Stimulated activated naive B cell treated with anti-CD40 and anti-IgM and Interleukin-4, amounts not matched to agents 10 μg/mL and 1 μg/mL and 100 μg/mL, for 72 hours (primary cell): ENCODE data around the gene RB1.

Experiments
- ATAC-seq, 2 donors: fragments of 150-1000 bp; cut with Tn5 transposase; replicated peaks; 2 replicates each; pipeline ENCODE4 v1.10.0; 2021; ENCODE audit warnings: moderate library complexity in 1 of 2
- DNase-seq: peaks from one replicate; pipeline ENCODE4 v3.0.0; 2021
- H3K27ac Mint-ChIP-seq: one replicate; pipeline ENCODE4 v1.8.0; 2022; ENCODE audit warnings: mild to moderate bottlenecking, mixed read lengths
- H3K27me3 Mint-ChIP-seq, 2 donors: one replicate each; pipeline ENCODE4 v1.8.0; 2022; ENCODE audit warnings: mixed read lengths in 2 of 2
- H3K36me3 Mint-ChIP-seq, 2 donors: one replicate each; pipeline ENCODE4 v1.8.0; 2022; ENCODE audit warnings: mixed read lengths in 2 of 2, mild to moderate bottlenecking in 1 of 2
- H3K4me1 Mint-ChIP-seq, 2 donors: one replicate each; pipeline ENCODE4 v1.8.0; 2022; ENCODE audit warnings: mixed read lengths in 2 of 2, mild to moderate bottlenecking in 1 of 2
- H3K4me3 Mint-ChIP-seq, 2 donors: one replicate each; pipeline ENCODE4 v1.8.0; 2022; ENCODE audit warnings: mild to moderate bottlenecking in 2 of 2, mixed read lengths in 2 of 2, moderate library complexity in 1 of 2
- H3K9me3 Mint-ChIP-seq, 2 donors: one replicate each; pipeline ENCODE4 v1.8.0; 2022; ENCODE audit warnings: mixed read lengths in 2 of 2, mild to moderate bottlenecking in 1 of 2

Gene RB1

DNA sequence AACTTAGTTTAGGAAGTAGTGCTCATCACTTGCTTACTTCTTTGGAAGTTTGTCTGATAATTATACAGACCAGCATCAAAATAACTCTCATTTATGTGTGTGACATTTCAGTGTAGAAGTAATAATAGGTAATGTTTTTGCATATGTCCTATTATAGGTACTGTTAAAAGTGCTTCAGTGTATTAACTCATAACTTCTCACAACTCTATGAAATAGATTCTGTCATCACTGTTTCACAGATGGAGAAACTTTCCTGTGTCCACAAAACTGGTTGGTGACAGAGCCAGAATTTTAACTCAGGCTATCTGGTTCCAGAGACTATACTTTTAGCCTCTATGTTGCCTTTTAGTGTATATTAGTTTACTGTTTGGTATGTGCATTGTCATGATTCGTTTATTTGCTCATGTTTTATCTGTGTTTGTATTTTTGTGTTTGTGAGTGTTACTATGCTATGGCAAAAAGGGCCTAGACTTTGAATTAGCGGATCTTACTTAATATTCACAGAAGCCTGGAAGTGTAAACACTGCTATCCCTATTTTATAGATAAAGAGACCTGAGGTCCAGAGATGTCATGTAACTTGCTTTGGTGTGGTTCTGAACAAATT lies 96.6 kb downstream of the RB1 start:
- Mint-ChIP-seq H3K36me3 (peaks cover 34 to 42% of the 10 kb centered on the region in 2 donors), H3K4me3 (no peak overlapping the region), H3K9me3 (peaks cover 6 to 12% of the 10 kb centered on the region in 2 donors), H3K27ac (peak overlapping the region; percentile 49), H3K4me1 (peaks cover 18 to 24% of the 10 kb centered on the region in 2 donors), H3K27me3 (no peaks in the 10 kb centered on the region)
- DNase-seq: no peak
- ATAC-seq: no peak

DNA sequence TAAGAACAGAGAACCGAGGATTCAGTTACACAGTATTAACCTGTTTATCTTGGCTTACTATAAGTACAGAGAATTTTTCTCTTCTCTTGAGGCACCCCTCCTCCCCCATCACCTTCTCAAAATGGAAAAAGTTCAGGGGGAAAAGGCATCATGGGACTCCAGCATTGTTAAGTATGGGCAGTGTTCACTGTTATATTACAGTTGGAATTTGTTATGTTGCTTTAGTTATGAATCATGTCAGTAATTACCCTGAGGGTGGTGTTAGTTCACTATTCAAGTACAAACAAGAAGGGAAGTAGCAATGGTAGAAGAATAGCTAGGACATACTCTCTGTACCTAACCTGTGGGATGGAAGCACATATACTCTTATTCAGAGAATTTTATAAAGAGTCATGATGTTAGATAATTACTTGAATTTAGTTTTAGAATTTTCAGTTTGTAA lies 97.3 kb downstream of the RB1 start:
- ATAC-seq (peak; percentile 60 to 61), DNase-seq (no peak)
- Mint-ChIP-seq H3K4me3 (no peak overlapping the region), H3K36me3 (peaks cover 28 to 37% of the 10 kb centered on the region in 2 donors), H3K4me1 (peaks cover 17 to 24% of the 10 kb centered on the region in 2 donors), H3K9me3 (peaks cover 0 to 6% of the 10 kb centered on the region in 2 donors), H3K27ac (no peak overlapping the region), H3K27me3 (no peaks in the 10 kb centered on the region)

DNA sequence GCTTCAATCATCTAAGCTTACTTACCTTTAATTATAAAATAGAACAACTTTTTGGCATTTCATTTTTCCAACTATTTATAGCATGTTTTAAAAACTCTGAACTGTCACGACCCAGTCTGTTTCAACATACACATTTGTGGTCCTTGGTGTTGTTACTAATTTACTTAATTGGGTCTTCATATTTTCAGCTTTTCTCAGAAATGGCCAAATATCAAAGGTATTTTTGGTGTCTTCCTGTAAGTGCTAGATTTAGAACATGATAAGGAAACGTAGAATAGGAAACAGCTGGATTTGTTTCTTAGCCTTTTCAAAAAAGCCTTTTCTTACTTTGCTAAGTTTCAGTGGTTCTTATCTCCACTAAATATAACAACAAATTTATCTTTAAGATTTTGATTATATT lies 97.9 kb downstream of the RB1 start:
- no peak overlapping the region for H3K27ac Mint-ChIP-seq
- DNase-seq: no peak
- no peaks in the 10 kb centered on the region for H3K27me3 Mint-ChIP-seq
- H3K4me1 Mint-ChIP-seq: peaks cover 20 to 24% of the 10 kb centered on the region in 2 donors
- peaks cover 26 to 37% of the 10 kb centered on the region in 2 donors for H3K36me3 Mint-ChIP-seq
- ATAC-seq: no peak
- H3K9me3 Mint-ChIP-seq: peaks cover 0 to 2% of the 10 kb centered on the region in 2 donors
- no peak overlapping the region for H3K4me3 Mint-ChIP-seq

DNA sequence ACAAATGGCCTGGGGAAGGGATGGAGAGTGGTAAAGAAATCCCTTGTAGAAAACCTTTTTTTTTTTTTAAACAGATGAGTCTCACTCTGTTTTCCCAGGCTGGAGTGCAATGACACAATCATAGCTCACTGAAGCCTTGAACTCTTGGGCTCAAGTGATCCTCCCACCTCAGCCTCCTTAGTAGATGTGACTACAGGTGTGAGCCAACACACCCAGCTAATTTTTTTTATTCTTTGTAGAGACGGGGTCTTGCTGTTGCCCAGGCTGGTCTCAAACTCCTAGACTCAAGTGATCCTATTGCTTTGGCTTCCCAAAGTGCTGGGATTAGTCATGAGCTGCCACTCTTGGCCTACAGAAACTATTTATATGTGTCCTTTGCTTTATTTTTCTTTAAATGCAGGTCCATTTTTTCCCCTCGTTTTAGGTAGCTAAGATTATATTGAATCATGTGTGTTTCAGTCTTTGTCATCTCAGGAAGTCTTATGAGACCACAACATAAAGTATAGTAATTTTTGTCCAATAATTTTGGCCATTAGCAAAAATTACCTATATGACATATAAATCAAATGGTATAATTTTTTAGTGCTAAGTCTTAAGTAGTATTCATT lies 98.9 kb downstream of the RB1 start:
- Mint-ChIP-seq H3K4me3 (no peak overlapping the region), H3K36me3 (peaks cover 19 to 35% of the 10 kb centered on the region in 2 donors), H3K27me3 (no peaks in the 10 kb centered on the region), H3K27ac (no peak overlapping the region), H3K9me3 (no peaks in the 10 kb centered on the region), H3K4me1 (peaks cover 20 to 24% of the 10 kb centered on the region in 2 donors)
- ATAC-seq (peak; percentile 33 to 58), DNase-seq (no peak)

DNA sequence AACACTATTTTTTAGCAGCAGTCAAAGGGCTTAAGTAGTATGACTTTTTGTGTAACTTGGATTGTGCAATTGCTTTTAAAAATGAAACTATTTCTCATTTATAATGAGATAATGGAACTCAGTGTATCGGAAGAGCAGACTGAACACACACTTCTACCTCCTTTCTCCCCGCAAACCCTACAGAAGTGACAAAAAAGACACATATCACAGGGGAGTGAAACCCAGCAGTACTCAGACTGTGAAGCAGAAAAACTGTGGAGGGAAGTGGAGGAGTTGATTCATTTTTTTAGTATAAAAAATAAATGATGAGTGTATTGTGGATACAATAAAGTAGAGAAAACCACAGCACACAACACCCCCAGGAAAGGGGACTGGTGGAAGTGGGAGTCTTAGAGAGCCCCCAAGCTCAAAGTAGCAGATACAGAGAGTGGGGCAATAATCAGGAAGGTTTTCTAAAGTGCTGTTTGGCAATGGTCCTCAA lies 99.6 kb downstream of the RB1 start:
- Mint-ChIP-seq H3K9me3 (no peaks in the 10 kb centered on the region), H3K27ac (peak overlapping the region; percentile 9), H3K4me3 (no peak overlapping the region), H3K4me1 (peaks cover 20 to 23% of the 10 kb centered on the region in 2 donors), H3K36me3 (peaks cover 19 to 35% of the 10 kb centered on the region in 2 donors), H3K27me3 (no peaks in the 10 kb centered on the region)
- ATAC-seq: peak; percentile 54 to 80
- no peak for DNase-seq

DNA sequence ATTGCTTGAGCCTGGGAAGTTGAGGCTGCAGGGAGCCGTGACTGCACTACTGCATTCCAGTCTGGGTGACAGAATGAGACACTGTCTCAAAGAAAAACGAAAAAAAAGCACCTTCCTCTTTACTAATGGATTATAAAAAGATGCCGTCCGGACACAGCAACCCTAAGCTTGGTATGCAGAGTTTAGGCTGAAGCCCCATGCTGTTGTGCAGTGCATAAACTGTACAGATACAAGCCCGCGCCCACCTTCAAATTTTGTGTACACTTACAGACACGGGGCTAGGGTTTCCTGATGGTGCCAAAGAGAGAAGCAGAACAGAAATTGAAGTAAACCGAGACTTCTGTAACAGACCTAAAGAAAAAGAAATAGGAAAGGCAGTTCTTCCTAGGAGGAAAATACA lies 100.4 kb downstream of the RB1 start:
- H3K27me3 Mint-ChIP-seq: no peaks in the 10 kb centered on the region
- no peak overlapping the region for H3K27ac Mint-ChIP-seq
- peaks cover 18 to 39% of the 10 kb centered on the region in 2 donors for H3K36me3 Mint-ChIP-seq
- ATAC-seq (no peak), DNase-seq (no peak)
- peaks cover 18 to 20% of the 10 kb centered on the region in 2 donors for H3K4me1 Mint-ChIP-seq
- no peaks in the 10 kb centered on the region for H3K9me3 Mint-ChIP-seq
- H3K4me3 Mint-ChIP-seq: no peak overlapping the region

DNA sequence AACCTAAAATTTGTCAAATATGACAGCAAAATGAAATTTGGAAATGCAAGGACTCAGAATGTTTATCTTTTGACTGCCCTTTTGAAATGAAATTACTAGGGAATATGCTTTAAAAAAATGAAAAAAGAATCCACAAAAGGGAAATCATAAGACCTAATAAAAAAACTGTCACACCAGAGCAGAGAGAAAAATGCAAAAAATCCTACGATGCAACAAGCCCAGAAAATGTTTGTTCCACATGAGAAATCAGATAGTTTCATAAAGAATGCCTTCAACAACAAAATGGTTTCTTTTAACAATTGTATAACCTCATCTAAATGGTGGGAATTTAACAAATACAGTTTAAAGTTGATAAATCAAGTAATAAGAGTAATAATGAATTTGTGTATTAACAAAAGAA lies 101.4 kb downstream of the RB1 start:
- no peak for ATAC-seq
- Mint-ChIP-seq H3K4me1 (peaks cover 13 to 18% of the 10 kb centered on the region in 2 donors), H3K27ac (no peak overlapping the region)

DNA sequence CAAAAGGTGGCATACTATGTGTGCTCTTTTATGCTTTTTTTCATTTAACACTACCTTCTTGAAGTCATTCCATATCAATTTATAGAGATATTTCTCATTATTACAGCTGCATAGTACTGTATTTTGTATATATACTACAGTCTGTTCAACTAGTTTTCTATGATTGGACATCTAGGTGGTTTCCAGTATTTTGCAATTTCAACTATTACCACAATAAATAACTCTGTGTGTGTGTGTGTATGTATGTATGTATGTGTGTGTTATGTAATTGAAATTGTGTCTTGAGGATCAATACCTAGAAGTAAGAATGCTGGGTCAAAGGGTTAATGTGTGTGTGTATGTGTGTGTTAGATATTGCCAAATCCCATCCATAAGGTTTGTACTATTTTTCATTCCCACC lies 102.3 kb downstream of the RB1 start:
- ATAC-seq (no peak), DNase-seq (no peak)
- H3K36me3 Mint-ChIP-seq: peaks cover 16 to 37% of the 10 kb centered on the region in 2 donors
- peaks cover 4 to 13% of the 10 kb centered on the region in 2 donors for H3K4me1 Mint-ChIP-seq
- H3K9me3 Mint-ChIP-seq: no peaks in the 10 kb centered on the region
- no peak overlapping the region for H3K27ac Mint-ChIP-seq
- no peak overlapping the region for H3K4me3 Mint-ChIP-seq
- H3K27me3 Mint-ChIP-seq: no peaks in the 10 kb centered on the region

More for the DNA sequence above, 101.4 kb downstream of the RB1 start:
- Mint-ChIP-seq H3K36me3 (peaks cover 19 to 38% of the 10 kb centered on the region in 2 donors), H3K4me3 (no peak overlapping the region), H3K27me3 (no peaks in the 10 kb centered on the region), H3K9me3 (no peaks in the 10 kb centered on the region)
- no peak for DNase-seq

DNA sequence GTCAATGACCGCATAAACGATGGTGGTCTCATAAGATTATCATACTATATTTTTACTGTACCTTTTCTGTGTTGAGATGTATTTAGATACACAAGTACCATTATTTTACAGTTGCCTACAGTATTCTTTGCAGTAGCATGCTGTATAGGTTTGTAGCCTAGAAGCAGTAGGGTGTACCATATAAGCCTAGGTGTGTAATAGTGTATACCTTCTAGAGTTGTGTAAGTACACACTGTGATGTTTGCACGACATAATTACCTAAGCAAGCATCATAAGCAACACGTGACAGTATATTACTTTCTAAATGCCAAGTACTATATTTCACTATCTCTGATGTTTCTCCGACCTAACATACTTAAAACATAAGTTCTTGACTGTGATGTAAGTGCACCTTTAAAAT lies 106.6 kb downstream of the RB1 start:
- H3K27me3 Mint-ChIP-seq: no peaks in the 10 kb centered on the region
- H3K9me3 Mint-ChIP-seq: no peaks in the 10 kb centered on the region
- no peak overlapping the region for H3K27ac Mint-ChIP-seq
- peaks cover 6 to 33% of the 10 kb centered on the region in 2 donors for H3K36me3 Mint-ChIP-seq
- H3K4me1 Mint-ChIP-seq: peaks cover 4 to 8% of the 10 kb centered on the region in 2 donors
- H3K4me3 Mint-ChIP-seq: no peak overlapping the region
- DNase-seq: no peak
- no peak for ATAC-seq

DNA sequence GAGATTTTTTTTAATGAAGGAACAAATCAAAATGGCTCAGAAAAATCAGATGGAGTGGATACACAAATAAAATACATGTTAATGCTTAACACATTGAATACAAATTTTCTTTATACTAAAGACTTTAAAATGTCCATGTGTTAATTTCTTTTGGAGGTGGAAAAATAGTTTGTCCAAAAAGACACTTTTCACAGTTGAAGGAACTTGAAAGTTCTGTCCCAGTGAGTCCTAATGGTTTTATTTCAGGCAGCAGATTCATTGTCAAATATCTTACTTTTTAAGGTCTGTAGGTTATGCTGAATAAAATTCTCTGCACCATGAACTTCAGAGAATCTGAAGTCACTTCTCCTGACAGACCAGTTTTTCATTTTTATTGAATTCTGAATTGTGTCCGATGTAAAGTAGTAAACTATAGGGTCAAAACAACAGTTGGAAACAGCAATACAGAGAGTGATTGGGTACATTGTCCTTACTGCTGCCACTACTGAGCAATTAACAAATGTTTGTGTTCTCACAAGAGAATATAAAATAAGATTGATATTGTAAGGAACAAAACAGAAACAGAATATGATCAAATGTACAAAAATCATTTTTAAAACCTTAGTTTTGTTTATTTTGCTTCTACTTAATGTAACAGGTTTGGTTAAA lies 107.7 kb downstream of the RB1 start:
- Mint-ChIP-seq H3K36me3 (peaks cover 13 to 38% of the 10 kb centered on the region in 2 donors), H3K4me1 (peaks cover 4 to 6% of the 10 kb centered on the region in 2 donors), H3K4me3 (no peak overlapping the region), H3K9me3 (no peaks in the 10 kb centered on the region), H3K27ac (no peak overlapping the region), H3K27me3 (no peaks in the 10 kb centered on the region)
- DNase-seq (no peak), ATAC-seq (no peak)

DNA sequence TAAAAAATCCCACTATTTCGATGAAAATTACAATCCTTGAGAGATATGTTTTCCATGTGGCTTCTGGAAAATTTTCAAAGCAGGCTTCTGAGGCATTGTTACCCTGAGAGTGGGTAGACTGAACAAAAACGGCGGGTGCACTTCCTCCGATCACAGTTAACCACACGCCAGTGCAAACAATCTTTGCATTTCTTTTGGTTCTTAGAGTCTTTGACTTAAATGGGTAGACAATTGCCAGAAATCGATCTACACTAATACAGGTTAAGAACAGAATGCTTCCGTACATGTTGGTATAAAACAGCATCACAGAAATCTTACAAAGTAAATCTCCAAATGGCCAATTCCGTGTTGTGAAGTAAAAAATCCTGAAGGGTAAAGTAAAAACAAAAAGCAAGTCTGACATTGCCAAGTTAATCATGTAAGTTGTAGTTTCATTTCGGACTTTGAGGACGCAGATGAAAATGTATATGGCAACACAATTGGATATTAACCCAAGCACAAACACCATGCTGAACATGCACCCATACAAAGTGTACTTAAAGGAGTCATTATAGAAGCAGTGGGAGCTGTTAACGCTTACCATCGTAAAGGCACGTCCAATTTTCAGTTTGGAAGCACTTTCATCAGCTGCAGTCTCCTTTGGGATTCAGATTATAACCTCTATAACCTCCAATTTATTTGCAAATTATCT lies 108.4 kb downstream of the RB1 start:
- peaks cover 18 to 39% of the 10 kb centered on the region in 2 donors for H3K36me3 Mint-ChIP-seq
- peaks cover 4% of the 10 kb centered on the region in 2 donors for H3K4me1 Mint-ChIP-seq
- H3K9me3 Mint-ChIP-seq: no peaks in the 10 kb centered on the region
- H3K27me3 Mint-ChIP-seq: no peaks in the 10 kb centered on the region
- H3K4me3 Mint-ChIP-seq: peak overlapping the region; percentile 58 to 78
- no peak for DNase-seq
- peak in 1 of 2 donors; percentile 39 for ATAC-seq
- no peak overlapping the region for H3K27ac Mint-ChIP-seq

DNA sequence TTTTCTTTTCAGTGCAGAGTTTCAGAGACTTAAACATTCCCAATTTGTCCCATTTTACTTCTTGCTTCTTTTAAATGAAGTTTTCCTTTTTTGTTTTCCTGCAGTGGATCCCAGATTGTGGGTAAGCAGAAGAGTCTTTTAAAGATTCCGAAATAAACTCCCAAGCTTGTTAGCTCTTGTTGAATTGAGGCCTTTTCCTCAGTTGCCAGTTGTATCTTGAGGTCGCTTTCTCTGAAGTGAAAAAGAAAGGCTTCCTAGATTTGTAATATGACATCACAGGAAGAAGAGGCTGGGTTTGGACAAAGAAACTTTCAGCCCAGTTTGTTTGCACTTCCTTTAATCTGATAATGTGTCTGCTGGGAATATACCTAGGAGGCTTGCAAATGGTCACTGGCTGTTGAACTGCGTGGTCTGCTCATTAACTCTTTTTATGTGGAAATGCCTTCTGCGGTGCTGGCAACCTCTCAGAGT lies 109.4 kb downstream of the RB1 start, which contains the start of gene LPAR6:
Gene LPAR6 (minus strand): TSS at position 233 of the 471 bp plus-strand sequence. CDS start 690 bp downstream, outside the sequence.
- DNase-seq: no peak
- no peaks in the 10 kb centered on the region for H3K27me3 Mint-ChIP-seq
- peaks cover 4% of the 10 kb centered on the region in 2 donors for H3K4me1 Mint-ChIP-seq
- peak within 1 kb of the TSS; percentile 58 to 78 for H3K4me3 Mint-ChIP-seq
- H3K36me3 Mint-ChIP-seq: peaks cover 25 to 44% of the 10 kb centered on the region in 2 donors
- H3K9me3 Mint-ChIP-seq: peaks cover 0 to 2% of the 10 kb centered on the region in 2 donors
- no peak for ATAC-seq
- no peak within 1 kb of the TSS for H3K27ac Mint-ChIP-seq

DNA sequence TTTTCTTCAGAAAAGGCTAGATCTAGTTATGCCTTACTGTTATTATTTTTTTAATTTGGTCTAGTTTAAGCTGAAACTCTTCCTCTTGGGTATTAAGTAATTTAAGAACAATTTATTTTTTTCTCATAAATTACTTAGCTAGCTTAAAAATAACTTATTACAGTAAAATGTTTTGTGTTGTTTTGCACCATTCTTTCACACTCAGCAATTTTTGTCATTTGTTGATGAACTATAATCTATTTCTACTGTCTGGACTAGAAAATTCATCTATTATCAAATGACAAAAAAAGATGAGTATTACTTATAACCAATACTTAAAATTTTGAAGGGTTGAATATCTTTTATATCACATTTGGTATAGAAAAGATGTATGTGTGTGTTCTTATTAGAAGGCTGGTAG lies 111.0 kb downstream of the RB1 start:
- no peak for DNase-seq
- no peak overlapping the region for H3K27ac Mint-ChIP-seq
- H3K9me3 Mint-ChIP-seq: peaks cover 6 to 10% of the 10 kb centered on the region in 2 donors
- ATAC-seq: no peak
- H3K4me1 Mint-ChIP-seq: peaks cover 4% of the 10 kb centered on the region in 2 donors
- peaks cover 36 to 47% of the 10 kb centered on the region in 2 donors for H3K36me3 Mint-ChIP-seq
- H3K27me3 Mint-ChIP-seq: no peaks in the 10 kb centered on the region
- no peak overlapping the region for H3K4me3 Mint-ChIP-seq

DNA sequence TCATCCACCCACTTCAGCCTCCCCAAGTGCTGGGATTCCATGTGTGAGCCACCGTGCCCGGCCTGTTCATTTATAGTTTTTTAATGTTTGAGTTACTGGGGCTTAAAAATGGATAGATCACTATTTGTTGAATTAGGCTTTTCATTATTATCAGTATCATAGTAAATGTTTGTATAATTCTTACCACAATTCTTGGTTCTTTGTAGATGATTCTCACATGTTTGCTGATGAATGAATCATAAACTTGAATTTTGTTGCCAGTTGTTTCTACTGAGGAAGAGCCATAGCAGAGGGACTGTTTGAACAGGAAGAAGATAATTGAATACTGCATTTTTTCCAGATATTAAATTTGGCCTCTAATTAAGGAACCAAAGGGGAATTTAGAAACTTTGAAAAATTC lies 112.0 kb downstream of the RB1 start:
- Mint-ChIP-seq H3K9me3 (peaks cover 10 to 13% of the 10 kb centered on the region in 2 donors), H3K4me1 (peaks cover 4% of the 10 kb centered on the region in 2 donors), H3K36me3 (peaks cover 38 to 52% of the 10 kb centered on the region in 2 donors), H3K27me3 (no peaks in the 10 kb centered on the region), H3K27ac (no peak overlapping the region), H3K4me3 (no peak overlapping the region)
- ATAC-seq (no peak), DNase-seq (no peak)
